GM23338 (cell line): ENCODE results near the gene CD1E. TPM values are rescaled to one million over a fixed set of nuclear protein-coding genes. Genes with fewer than 3 reads are reported as not detected.

Source experiments
- ATAC-seq: fragments of 200-7000 bp; cut with Tn5 transposase; 3 replicates; pipeline ENCODE4 v1.9.1; 2020
- DNase-seq: peaks from one replicate; pipeline ENCODE4 v3.0.0-alpha.2; 2015; ENCODE audit warnings: low spot score
- H2AFZ ChIP-seq: fragments of 200-600 bp; sonication (generic); 2 replicates; pipeline ENCODE4 v1.8.0; 2016; ENCODE audit warnings: antibody characterized with exemption, mild to moderate bottlenecking, moderate library complexity
- H3F3A ChIP-seq: fragments of 200-600 bp; sonication (generic); replicated peaks from 2 replicates; pipeline ENCODE4 v1.8.0; 2017; ENCODE audit warnings: antibody characterized with exemption, mixed run types, low read depth
- H3K27ac ChIP-seq: fragments of 200-600 bp; sonication (generic); 2 replicates; pipeline ENCODE4 v1.6.1; 2016; ENCODE audit warnings: low read depth
- H3K27me3 ChIP-seq: fragments of 200-600 bp; sonication (generic); 2 replicates; pipeline ENCODE4 v1.8.0; 2016; ENCODE audit warnings: mild to moderate bottlenecking, mixed run types, moderate library complexity; ENCODE audit not compliant: insufficient read depth
- H3K36me3 ChIP-seq: fragments of 200-600 bp; sonication (generic); 2 replicates; pipeline ENCODE4 v1.8.0; 2016; ENCODE audit warnings: mild to moderate bottlenecking; ENCODE audit not compliant: insufficient read depth
- H3K4me1 ChIP-seq: fragments of 200-600 bp; sonication (generic); 2 replicates; pipeline ENCODE4 v1.8.0; 2016; ENCODE audit warnings: mild to moderate bottlenecking, moderate library complexity; ENCODE audit not compliant: insufficient read depth
- H3K4me2 ChIP-seq: fragments of 200-600 bp; sonication (generic); 2 replicates; pipeline ENCODE4 v1.7.1; 2017; ENCODE audit warnings: mixed run types
- H3K4me3 ChIP-seq: fragments of 200-600 bp; sonication (generic); 2 replicates; pipeline ENCODE4 v1.6.1; 2016; ENCODE audit warnings: mixed run types
- H3K79me2 ChIP-seq: fragments of 200-600 bp; sonication (generic); replicated peaks from 2 replicates; pipeline ENCODE4 v1.8.0; 2017; ENCODE audit warnings: mild to moderate bottlenecking; ENCODE audit not compliant: insufficient read depth
- H3K9me2 ChIP-seq: fragments of 200-600 bp; sonication (generic); 2 replicates; pipeline ENCODE4 v1.8.0; 2017; ENCODE audit not compliant: insufficient read depth
- H4K20me1 ChIP-seq: fragments of 200-600 bp; sonication (generic); replicated peaks from 2 replicates; pipeline ENCODE4 v1.8.0; 2017; ENCODE audit warnings: mild to moderate bottlenecking; ENCODE audit not compliant: insufficient read depth
- H3K27ac Mint-ChIP-seq: 2 replicates; pipeline ENCODE4 v1.8.0; 2020; ENCODE audit warnings: inconsistent platforms, mild to moderate bottlenecking, moderate library complexity, mixed read lengths
- H3K27me3 Mint-ChIP-seq: 3 replicates; pipeline ENCODE4 v1.8.0; 2022; ENCODE audit warnings: low read depth, mild to moderate bottlenecking, moderate library complexity, mixed read lengths, inconsistent platforms; ENCODE audit not compliant: insufficient read depth, poor library complexity
- H3K36me3 Mint-ChIP-seq: 3 replicates; pipeline ENCODE4 v1.8.0; 2021; ENCODE audit warnings: low read depth, mild to moderate bottlenecking, inconsistent platforms, moderate library complexity, mixed read lengths
- H3K4me1 Mint-ChIP-seq: 3 replicates; pipeline ENCODE4 v1.8.0; 2020; ENCODE audit warnings: mild to moderate bottlenecking, inconsistent platforms, mixed read lengths
- H3K4me3 Mint-ChIP-seq: 3 replicates; pipeline ENCODE4 v1.8.0; 2021; ENCODE audit warnings: moderate library complexity, mild to moderate bottlenecking, inconsistent platforms, mixed read lengths
- H3K9me3 Mint-ChIP-seq: 3 replicates; pipeline ENCODE4 v1.8.0; 2020; ENCODE audit warnings: moderate library complexity, mild to moderate bottlenecking, inconsistent platforms, mixed read lengths
- POLR2AphosphoS5 ChIP-seq: IDR thresholded peaks from 2 replicates; pipeline ENCODE4 v1.6.1; 2016; ENCODE audit warnings: antibody characterized with exemption, low read depth
- STAT1 ChIP-seq: IDR thresholded peaks from one replicate; pipeline ENCODE4 v1.6.1; 2016; ENCODE audit warnings: antibody characterized with exemption; ENCODE audit not compliant: unreplicated experiment
- ZNF331 ChIP-seq: fragments of 250-450 bp; sonication (Bioruptor Pico); IDR thresholded peaks from 2 replicates; pipeline ENCODE4 v1.5.0; 2020; ENCODE audit warnings: low read depth, mild to moderate bottlenecking, moderate library complexity
- polyA plus RNA-seq: library from polyadenylated mRNA; unstranded; fragments of >200 nt; fragmentation: Nextera tagmentation; extraction: Ambion mirVana; gene quantifications from 2 replicates; pipeline ENCODE4 v1.2.1, GENCODE V29; 2016
- total RNA-seq: library from RNA; depleted of rRNA; stranded (reverse); fragments of >200 nt; shearing (Covaris generic); gene quantifications from 2 replicates; pipeline ENCODE4 v1.2.3, GENCODE V29; 2014
- TF ChIP-seq, protein P1 (sequence below): fragments of 250-450 bp; sonication (Bioruptor Pico); IDR thresholded peaks from 2 replicates; pipeline ENCODE4 v1.5.0; 2020; ENCODE audit warnings: mild to moderate bottlenecking, moderate library complexity
- TF ChIP-seq, protein P2 (sequence below), 2 experiments: fragments of 200-600 bp in 1 of 2; sonication (generic) in 1 of 2; conservative IDR thresholded peaks; 2 replicates each; pipeline versions ENCODE4 v1.5.1 to v1.6.1; 2016 to 2017; ENCODE audit warnings: antibody characterized with exemption in 2 of 2, low read depth in 2 of 2, mild to moderate bottlenecking in 2 of 2, moderate library complexity in 1 of 2

The CD1E gene
- total and polyA plus RNA-seq, 2 experiments from 2014 or later, result not detected

DNA sequence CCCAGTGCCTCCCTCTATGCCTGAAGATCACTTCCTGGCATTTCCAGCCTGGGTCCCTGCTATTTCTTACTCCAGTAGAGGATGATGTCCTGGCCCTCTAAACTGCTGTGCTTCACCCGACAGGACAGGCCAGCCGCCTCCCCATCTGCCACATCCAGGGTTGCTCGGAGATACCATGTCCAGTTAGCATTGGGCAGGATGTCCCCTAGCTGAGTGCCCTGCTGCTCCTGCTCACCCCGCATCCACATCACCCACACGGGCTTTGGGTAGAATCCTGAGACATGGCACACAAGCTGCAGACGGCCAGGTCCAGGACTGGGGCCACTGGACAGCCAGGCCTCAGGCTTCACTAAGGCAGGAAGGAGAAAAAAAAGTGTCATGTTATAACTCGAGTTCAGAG, 24.4 kb upstream of the CD1E start (continued):
- TF ChIP-seq, protein P1, sequence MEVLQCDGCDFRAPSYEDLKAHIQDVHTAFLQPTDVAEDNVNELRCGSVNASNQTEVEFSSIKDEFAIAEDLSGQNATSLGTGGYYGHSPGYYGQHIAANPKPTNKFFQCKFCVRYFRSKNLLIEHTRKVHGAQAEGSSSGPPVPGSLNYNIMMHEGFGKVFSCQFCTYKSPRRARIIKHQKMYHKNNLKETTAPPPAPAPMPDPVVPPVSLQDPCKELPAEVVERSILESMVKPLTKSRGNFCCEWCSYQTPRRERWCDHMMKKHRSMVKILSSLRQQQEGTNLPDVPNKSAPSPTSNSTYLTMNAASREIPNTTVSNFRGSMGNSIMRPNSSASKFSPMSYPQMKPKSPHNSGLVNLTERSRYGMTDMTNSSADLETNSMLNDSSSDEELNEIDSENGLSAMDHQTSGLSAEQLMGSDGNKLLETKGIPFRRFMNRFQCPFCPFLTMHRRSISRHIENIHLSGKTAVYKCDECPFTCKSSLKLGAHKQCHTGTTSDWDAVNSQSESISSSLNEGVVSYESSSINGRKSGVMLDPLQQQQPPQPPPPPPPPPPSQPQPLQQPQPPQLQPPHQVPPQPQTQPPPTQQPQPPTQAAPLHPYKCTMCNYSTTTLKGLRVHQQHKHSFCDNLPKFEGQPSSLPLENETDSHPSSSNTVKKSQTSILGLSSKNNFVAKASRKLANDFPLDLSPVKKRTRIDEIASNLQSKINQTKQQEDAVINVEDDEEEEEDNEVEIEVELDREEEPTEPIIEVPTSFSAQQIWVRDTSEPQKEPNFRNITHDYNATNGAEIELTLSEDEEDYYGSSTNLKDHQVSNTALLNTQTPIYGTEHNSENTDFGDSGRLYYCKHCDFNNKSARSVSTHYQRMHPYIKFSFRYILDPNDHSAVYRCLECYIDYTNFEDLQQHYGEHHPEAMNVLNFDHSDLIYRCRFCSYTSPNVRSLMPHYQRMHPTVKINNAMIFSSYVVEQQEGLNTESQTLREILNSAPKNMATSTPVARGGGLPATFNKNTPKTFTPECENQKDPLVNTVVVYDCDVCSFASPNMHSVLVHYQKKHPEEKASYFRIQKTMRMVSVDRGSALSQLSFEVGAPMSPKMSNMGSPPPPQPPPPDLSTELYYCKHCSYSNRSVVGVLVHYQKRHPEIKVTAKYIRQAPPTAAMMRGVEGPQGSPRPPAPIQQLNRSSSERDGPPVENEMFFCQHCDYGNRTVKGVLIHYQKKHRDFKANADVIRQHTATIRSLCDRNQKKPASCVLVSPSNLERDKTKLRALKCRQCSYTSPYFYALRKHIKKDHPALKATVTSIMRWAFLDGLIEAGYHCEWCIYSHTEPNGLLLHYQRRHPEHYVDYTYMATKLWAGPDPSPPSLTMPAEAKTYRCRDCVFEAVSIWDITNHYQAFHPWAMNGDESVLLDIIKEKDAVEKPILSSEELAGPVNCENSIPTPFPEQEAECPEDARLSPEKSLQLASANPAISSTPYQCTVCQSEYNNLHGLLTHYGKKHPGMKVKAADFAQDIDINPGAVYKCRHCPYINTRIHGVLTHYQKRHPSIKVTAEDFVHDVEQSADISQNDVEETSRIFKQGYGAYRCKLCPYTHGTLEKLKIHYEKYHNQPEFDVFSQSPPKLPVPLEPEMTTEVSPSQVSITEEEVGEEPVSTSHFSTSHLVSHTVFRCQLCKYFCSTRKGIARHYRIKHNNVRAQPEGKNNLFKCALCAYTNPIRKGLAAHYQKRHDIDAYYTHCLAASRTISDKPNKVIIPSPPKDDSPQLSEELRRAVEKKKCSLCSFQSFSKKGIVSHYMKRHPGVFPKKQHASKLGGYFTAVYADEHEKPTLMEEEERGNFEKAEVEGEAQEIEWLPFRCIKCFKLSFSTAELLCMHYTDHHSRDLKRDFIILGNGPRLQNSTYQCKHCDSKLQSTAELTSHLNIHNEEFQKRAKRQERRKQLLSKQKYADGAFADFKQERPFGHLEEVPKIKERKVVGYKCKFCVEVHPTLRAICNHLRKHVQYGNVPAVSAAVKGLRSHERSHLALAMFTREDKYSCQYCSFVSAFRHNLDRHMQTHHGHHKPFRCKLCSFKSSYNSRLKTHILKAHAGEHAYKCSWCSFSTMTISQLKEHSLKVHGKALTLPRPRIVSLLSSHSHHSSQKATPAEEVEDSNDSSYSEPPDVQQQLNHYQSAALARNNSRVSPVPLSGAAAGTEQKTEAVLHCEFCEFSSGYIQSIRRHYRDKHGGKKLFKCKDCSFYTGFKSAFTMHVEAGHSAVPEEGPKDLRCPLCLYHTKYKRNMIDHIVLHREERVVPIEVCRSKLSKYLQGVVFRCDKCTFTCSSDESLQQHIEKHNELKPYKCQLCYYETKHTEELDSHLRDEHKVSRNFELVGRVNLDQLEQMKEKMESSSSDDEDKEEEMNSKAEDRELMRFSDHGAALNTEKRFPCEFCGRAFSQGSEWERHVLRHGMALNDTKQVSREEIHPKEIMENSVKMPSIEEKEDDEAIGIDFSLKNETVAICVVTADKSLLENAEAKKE (CRISPR knock-in tag), result no peak
- TF ChIP-seq ZNF331, result no peak
- no peak for TF ChIP-seq STAT1
- TF ChIP-seq POLR2AphosphoS5, result no peak

DNA sequence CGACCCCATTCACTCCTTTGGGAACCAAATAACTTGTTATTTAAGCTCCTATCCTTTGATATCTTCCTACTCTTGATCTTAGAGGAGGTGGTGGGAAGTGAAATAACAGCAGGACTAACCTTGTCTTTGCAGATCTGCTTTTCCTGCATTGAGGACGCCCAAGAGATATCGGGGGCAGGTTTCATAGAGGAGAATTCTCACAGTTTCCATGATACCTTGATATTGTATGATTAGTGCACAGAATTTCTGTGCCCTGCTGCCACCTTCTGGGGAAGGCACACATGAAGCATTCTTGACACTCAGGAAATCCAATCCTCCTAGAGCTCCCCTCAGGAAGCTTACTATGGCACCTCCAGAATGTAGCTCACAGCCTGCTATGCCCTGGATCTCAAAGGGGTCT, 24.0 kb upstream of the CD1E start:
- ATAC-seq, result peak; percentile 54
- Mint-ChIP-seq H3K4me3 (no peak overlapping the region), H3K36me3 (no peaks in the 10 kb centered on the region), H3K9me3 (no peaks in the 10 kb centered on the region), H3K4me1 (no peaks in the 10 kb centered on the region), H3K27ac (no peak overlapping the region), H3K27me3 (no peaks in the 10 kb centered on the region)
- TF ChIP-seq POLR2AphosphoS5, result no peak
- TF ChIP-seq, protein P2, sequence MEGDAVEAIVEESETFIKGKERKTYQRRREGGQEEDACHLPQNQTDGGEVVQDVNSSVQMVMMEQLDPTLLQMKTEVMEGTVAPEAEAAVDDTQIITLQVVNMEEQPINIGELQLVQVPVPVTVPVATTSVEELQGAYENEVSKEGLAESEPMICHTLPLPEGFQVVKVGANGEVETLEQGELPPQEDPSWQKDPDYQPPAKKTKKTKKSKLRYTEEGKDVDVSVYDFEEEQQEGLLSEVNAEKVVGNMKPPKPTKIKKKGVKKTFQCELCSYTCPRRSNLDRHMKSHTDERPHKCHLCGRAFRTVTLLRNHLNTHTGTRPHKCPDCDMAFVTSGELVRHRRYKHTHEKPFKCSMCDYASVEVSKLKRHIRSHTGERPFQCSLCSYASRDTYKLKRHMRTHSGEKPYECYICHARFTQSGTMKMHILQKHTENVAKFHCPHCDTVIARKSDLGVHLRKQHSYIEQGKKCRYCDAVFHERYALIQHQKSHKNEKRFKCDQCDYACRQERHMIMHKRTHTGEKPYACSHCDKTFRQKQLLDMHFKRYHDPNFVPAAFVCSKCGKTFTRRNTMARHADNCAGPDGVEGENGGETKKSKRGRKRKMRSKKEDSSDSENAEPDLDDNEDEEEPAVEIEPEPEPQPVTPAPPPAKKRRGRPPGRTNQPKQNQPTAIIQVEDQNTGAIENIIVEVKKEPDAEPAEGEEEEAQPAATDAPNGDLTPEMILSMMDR (conservative IDR thresholded peaks at IDR 0.05; ENCODE audit: low read depth in 2 of 2), result peak; percentile 48 to 72
- Histone ChIP-seq H3F3A (no peaks in the 10 kb centered on the region), H3K4me3 (no peak overlapping the region), H3K79me2 (no peaks in the 10 kb centered on the region), H3K36me3 (no peaks in the 10 kb centered on the region), H3K27ac (no peak overlapping the region), H4K20me1 (no peaks in the 10 kb centered on the region; the same call in 1 of the 2 replicates), H3K27me3 (no peaks in the 10 kb centered on the region), H3K4me1 (no peaks in the 10 kb centered on the region), H2AFZ (no peak overlapping the region), H3K9me2 (no peaks in the 10 kb centered on the region), H3K4me2 (no peak overlapping the region)
- peak; percentile 36 for DNase-seq
